ENCODE results near the gene CCDC24.

GRCh38 chr1:43994071-43994470 is 2.7 kb downstream of the CCDC24 start:
- TF ChIP-seq CTCF (IDR thresholded peaks at IDR 0.05), result no peak
- TF ChIP-seq POLR2A (IDR thresholded peaks at IDR 0.05), result no peak
- TF ChIP-seq POLR2AphosphoS5 (IDR thresholded peaks at IDR 0.05), result no peak
